Neural crest cell (in vitro differentiated cells): ENCODE data around the gene C2. TPM values are rescaled to one million over a fixed set of nuclear protein-coding genes. Genes with fewer than 3 reads are reported as not detected.

Experiments
- DNase-seq: peaks from one replicate; pipeline ENCODE4 v3.0.0; 2021; ENCODE audit warnings: low read depth, mixed read lengths, low spot score
- H3K27ac Mint-ChIP-seq: one replicate; pipeline ENCODE4 v1.8.0; 2021; ENCODE audit warnings: mild to moderate bottlenecking, mixed read lengths; ENCODE audit not compliant: unreplicated experiment
- H3K27me3 Mint-ChIP-seq: 2 replicates; pipeline ENCODE4 v1.8.0; 2021; ENCODE audit warnings: low read depth, mild to moderate bottlenecking, mixed read lengths
- H3K36me3 Mint-ChIP-seq: 2 replicates; pipeline ENCODE4 v1.8.0; 2021; ENCODE audit warnings: low read depth, mild to moderate bottlenecking, mixed read lengths
- H3K4me1 Mint-ChIP-seq: 2 replicates; pipeline ENCODE4 v1.8.0; 2021; ENCODE audit warnings: mixed read lengths
- H3K4me3 Mint-ChIP-seq: one replicate; pipeline ENCODE4 v1.8.0; 2021; ENCODE audit warnings: mild to moderate bottlenecking, mixed read lengths
- H3K9me3 Mint-ChIP-seq: 2 replicates; pipeline ENCODE4 v1.8.0; 2021; ENCODE audit warnings: mixed read lengths
- total RNA-seq: library from RNA; stranded (reverse); gene quantifications from 2 replicates; pipeline ENCODE4 v1.2.1, GENCODE V29; 2021
- TF ChIP-seq, protein P1 (sequence below): fragments of 200-600 bp; sonication (generic); conservative IDR thresholded peaks from 2 replicates; pipeline ENCODE4 v1.5.0; 2021; ENCODE audit warnings: antibody characterized with exemption, mild to moderate bottlenecking

Gene C2
- total RNA-seq, 1 donor from 2014 or later: 0.35 TPM

DNA sequence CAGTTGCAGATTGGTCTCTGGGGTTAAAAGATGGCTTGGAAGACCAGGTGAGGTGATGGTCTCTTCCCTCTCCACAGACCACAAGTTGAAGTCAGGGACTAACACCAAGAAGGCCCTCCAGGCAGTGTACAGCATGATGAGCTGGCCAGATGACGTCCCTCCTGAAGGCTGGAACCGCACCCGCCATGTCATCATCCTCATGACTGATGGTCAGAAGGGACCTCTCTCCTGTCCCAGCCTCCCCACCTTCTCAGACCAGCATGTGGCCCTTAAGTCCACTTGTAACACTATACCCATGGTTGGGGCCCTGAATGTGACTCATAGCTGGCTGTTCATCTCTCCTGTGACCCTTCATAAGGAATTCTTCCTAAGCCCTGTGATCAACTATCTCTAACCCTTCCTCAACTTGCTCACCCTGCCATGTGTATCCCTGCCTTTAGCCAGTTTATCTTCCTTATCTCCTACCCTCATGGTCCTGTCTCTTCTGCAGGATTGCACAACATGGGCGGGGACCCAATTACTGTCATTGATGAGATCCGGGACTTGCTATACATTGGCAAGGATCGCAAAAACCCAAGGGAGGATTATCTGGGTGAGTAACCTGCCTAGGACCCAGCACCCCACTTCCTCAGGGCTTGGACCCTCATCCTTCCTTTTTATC lies 21.4 kb downstream of the C2 start:
- TF ChIP-seq, protein P1, sequence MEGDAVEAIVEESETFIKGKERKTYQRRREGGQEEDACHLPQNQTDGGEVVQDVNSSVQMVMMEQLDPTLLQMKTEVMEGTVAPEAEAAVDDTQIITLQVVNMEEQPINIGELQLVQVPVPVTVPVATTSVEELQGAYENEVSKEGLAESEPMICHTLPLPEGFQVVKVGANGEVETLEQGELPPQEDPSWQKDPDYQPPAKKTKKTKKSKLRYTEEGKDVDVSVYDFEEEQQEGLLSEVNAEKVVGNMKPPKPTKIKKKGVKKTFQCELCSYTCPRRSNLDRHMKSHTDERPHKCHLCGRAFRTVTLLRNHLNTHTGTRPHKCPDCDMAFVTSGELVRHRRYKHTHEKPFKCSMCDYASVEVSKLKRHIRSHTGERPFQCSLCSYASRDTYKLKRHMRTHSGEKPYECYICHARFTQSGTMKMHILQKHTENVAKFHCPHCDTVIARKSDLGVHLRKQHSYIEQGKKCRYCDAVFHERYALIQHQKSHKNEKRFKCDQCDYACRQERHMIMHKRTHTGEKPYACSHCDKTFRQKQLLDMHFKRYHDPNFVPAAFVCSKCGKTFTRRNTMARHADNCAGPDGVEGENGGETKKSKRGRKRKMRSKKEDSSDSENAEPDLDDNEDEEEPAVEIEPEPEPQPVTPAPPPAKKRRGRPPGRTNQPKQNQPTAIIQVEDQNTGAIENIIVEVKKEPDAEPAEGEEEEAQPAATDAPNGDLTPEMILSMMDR: no peak
- H3K36me3 Mint-ChIP-seq: peaks cover 12% of the 10 kb centered on the region
- H3K27ac Mint-ChIP-seq: no peak overlapping the region
- no peak for DNase-seq
- peaks cover 3% of the 10 kb centered on the region for H3K9me3 Mint-ChIP-seq
- no peaks in the 10 kb centered on the region for H3K4me1 Mint-ChIP-seq
- H3K27me3 Mint-ChIP-seq: peaks cover 44% of the 10 kb centered on the region
- no peak overlapping the region for H3K4me3 Mint-ChIP-seq

DNA sequence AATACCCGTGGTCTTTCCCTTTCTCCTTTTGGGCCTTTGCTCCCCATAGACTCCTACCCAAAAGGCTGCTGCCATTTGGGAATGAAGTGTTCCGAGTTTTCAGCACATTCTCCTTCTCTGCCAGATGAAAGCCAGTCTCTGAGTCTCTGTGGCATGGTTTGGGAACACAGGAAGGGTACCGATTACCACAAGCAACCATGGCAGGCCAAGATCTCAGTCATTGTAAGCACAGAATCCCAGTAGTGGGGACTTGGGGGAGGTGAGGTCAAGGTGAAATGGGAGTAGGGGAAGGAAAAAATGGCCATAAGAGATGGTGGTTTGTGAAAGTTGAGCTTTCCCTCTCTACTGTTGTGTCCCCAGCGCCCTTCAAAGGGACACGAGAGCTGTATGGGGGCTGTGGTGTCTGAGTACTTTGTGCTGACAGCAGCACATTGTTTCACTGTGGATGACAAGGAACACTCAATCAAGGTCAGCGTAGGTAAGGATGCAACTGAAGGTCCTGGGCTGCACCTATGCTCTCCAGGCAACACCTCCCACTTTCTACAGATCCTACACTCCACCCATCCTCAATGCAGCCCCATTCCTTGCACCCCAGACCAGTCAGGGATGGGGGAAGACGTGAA lies 22.5 kb downstream of the C2 start:
- peaks cover 15% of the 10 kb centered on the region for H3K36me3 Mint-ChIP-seq
- H3K9me3 Mint-ChIP-seq: peaks cover 3% of the 10 kb centered on the region
- H3K27ac Mint-ChIP-seq: no peak overlapping the region
- H3K27me3 Mint-ChIP-seq: peaks cover 34% of the 10 kb centered on the region
- no peak overlapping the region for H3K4me3 Mint-ChIP-seq
- no peak for DNase-seq
- TF ChIP-seq, protein P1: no peak
- no peaks in the 10 kb centered on the region for H3K4me1 Mint-ChIP-seq

DNA sequence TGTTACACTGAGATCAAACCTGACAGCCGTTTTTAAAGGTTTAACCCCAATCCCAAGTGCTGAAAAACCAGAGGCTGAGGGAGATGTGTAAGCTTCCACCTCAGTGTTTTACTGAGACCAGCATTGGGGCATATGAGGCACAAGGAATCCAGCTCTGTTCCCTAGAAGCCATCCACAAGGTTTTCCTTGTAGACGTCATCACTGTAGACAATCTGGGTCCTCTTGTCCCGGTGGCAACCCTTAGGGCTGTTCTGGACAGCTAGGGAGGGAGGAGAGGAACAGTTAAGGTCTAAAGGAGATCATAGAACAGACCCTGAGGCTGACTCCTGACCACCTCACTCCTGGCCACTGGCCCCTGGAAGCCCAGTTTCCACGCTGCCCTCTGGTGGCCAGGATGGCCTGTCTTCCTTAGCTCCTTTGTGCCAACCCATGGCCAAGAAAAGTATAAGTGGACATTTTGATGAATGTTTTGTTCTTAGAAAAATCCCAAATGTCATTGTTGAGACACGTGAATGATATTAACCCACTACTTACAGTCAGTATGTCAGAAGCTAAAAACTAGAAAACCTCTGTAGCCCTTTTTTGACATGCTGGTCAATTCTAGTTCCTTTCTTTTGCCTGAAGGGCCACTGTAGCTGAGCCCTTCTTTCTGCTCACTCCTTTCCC lies 24.8 kb downstream of the C2 start:
- Mint-ChIP-seq H3K27me3 (peaks cover 12% of the 10 kb centered on the region), H3K9me3 (peaks cover 3% of the 10 kb centered on the region), H3K4me3 (peak overlapping the region; percentile 68), H3K36me3 (peaks cover 15% of the 10 kb centered on the region), H3K4me1 (peaks cover 3% of the 10 kb centered on the region), H3K27ac (no peak overlapping the region)
- TF ChIP-seq, protein P1: peak; percentile 80
- peak; percentile 61 for DNase-seq

DNA sequence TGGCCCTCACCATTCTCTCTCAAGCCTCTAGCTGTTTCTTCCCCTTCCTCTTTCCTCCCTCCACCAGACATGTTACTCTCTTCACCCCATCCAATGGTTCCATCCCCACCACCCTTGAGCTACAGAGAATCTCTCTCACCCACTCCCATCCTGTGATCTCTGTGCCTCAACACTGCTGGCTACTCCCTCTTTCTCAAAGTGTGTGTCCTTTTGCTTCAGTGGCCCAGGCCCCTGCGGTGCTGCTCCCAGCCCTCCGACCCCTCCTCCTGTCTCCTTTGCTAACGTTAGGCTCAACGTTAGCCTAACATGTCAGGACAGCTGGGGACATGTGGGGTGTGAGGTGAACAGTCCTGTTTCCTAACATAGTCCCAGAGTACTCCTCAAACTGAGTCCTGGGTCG lies 25.4 kb downstream of the C2 start:
- H3K36me3 Mint-ChIP-seq: peaks cover 15% of the 10 kb centered on the region
- H3K9me3 Mint-ChIP-seq: peaks cover 3% of the 10 kb centered on the region
- H3K27ac Mint-ChIP-seq: no peak overlapping the region
- H3K27me3 Mint-ChIP-seq: peaks cover 7% of the 10 kb centered on the region
- H3K4me3 Mint-ChIP-seq: peak overlapping the region; percentile 68
- no peak for DNase-seq
- TF ChIP-seq, protein P1: no peak
- peaks cover 9% of the 10 kb centered on the region for H3K4me1 Mint-ChIP-seq

DNA sequence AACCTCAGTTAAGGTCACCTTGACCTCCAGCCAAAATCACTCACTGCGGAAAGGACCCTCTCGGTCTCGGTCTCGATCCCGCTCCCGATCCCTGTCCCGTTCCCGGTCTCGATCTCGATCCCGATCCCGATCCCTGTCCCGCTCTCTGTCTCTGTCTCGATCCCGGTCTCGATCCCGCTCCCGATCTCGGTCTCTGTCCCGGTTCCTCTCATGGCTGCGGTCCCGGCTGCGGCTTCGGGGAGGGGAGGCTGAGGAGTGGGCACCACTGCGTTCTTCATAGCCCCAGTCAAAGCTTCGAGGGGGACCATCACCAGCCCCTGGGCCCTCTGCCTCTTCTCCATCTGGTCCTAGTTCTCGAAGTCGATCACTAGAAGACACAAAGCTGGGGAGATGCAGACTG lies 27.0 kb downstream of the C2 start:
- TF ChIP-seq, protein P1: no peak

More for the DNA sequence above, 27.0 kb downstream of the C2 start:
- Mint-ChIP-seq H3K27me3 (no peaks in the 10 kb centered on the region), H3K4me3 (peak overlapping the region; percentile 67), H3K27ac (no peak overlapping the region), H3K4me1 (peaks cover 21% of the 10 kb centered on the region), H3K36me3 (peaks cover 15% of the 10 kb centered on the region), H3K9me3 (no peaks in the 10 kb centered on the region)
- DNase-seq: no peak
